Measurements from ENCODE around the gene CTNNA3.
"Not testable (repeated sequence)": the region's sequence is repeated elsewhere in the genome, so short reads cannot be mapped to it uniquely, and the experiment has no call there.

The CTNNA3 gene

DNA sequence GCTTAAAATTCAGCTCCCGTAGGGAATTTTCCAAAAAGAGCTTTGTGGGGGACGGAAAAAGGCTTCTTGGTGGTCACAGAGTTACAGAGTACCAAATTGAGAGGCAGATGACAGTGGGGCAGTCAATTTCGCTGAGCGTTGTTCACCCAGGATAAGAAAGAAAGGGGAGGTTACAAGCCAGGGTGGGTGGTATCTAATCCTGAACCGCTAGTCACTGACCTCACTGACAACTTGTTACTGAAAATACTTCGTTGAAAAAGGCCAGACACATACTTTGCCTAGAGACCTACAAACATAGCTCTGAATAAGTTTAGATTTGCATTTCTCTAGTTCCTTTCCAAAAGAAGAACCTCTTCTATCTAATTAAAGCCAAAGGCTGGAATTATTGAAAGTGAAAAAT, at the start of gene CTNNA3:
Gene CTNNA3, minus strand, starts transcription at position 167 of the 400 bp plus-strand sequence.
- DNase-seq, result no peak

GRCh38 chr10:67735430-67735829, 39.4 kb upstream of the CTNNA3 start:
- DNase-seq, result no peak

DNA sequence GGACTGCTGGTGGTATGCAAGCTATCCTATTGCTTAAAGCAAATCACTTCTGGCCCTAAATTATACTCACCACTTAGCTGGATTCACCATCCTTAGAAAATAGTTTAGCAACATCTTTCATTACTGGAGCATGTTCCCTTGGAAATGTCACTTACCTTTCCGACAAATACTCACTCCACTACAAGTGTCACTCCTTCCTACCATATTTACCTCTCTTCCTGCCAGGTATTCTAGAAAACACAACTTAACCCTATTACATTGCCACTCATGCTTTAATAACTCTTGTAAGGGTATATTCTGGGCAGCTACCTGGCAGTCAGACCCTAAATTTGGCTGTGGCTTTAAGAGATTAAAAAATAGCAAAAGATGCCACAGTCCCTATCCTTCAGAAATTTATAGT, 37.5 kb upstream of the CTNNA3 start:
- DNase-seq, result no peak

DNA sequence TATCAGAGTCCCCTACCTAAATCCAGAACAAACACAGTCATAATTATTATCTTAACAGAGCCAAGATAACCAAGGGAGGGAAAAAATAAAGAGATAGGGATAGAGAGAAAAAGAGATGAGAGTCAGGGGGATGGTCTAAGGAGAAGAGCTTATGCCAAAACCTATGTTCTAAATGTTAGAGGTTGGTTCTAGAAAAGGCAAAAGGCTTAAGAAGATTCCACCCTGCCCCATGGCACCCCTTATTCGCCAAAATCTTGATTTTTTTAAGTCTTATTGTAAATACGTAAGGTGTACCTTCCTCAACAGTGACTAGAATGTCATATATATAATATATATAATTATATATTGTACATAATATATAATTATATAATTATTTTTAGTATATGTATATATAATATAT, 29.6 kb upstream of the CTNNA3 start:
- no peak for DNase-seq

- DNase-seq, result no peak
These were observed 27.6 kb upstream of the CTNNA3 start for GRCh38 chr10:67723601-67724000.

- no peak for DNase-seq
These were observed 26.1 kb upstream of the CTNNA3 start for GRCh38 chr10:67722113-67722512.

DNA sequence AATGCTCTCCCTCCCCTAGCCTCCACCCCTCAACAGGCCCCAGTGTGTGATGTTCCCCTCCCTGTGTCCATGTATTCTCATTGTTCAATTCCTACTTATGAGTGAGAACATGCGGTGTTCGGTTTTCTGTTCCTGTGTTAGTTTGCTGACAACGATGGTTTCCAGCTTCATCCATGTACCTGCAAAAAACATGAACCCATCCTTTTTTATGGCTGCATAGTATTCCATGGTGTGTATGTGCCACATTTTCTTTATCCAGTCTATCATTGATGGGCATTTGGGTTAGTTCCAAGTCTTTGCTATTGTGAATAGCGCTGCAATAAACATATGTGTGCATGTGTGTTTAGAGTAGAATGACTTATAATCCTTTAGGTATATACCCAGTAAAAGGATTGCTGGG, 20.5 kb upstream of the CTNNA3 start:
- DNase-seq, result not testable (repeated sequence)

GRCh38 chr10:67705921-67706320, 9.9 kb upstream of the CTNNA3 start:
- DNase-seq, result no peak

DNA sequence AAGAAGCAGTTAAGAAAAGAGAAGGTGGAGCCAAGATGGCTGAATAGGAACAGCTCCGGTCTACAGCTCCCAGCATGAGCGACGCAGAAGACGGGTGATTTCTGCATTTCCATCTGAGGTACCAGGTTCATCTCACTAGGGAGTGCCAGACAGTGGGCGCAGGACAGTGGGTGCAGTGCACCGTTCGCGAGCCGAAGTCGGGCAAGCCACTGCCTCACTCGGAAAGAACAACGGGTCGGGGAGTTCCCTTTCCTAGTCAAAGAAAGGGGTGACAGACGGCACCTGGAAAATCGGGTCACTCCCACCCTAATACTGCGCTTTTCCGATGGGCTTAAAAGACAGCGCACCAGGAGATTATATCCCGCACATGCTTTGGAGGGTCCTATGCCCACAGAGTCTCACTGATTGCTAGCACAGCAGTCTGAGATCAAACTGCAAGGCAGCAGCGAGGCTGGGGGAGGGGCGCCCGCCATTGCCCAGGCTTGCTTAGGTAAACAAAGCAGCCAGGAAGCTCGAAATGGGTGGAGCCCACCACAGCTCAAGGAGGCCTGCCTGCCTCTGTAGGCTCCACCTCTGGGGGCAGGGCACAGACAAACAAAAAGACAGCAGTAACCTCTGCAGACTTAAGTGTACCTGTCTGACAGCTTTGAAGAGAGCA, 3.7 kb upstream of the CTNNA3 start:
- DNase-seq, result not testable (repeated sequence)

DNA sequence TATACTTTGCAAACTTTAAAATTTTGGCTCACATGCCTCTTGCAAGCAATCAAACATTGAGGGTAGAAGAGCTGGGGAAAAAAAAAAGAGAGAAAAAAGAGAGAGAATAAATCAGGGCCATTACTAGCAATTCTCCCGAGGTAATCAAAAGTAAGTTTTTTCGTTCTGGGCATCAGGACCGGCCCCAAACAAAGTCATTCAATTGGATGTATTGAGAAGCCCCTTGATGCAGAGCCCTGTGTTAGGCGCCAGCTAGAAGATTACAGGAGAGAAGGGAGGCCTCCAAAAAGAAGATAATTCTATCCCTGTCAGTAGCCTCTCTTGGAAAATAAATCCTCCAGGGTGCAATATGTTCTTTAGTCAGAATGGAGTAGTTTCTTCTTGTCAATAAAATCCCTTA, 2.2 kb upstream of the CTNNA3 start:
- DNase-seq, result no peak

- DNase-seq, result peak; percentile 73
These were observed 1.7 kb upstream of the CTNNA3 start for GRCh38 chr10:67697724-67698131.

DNA sequence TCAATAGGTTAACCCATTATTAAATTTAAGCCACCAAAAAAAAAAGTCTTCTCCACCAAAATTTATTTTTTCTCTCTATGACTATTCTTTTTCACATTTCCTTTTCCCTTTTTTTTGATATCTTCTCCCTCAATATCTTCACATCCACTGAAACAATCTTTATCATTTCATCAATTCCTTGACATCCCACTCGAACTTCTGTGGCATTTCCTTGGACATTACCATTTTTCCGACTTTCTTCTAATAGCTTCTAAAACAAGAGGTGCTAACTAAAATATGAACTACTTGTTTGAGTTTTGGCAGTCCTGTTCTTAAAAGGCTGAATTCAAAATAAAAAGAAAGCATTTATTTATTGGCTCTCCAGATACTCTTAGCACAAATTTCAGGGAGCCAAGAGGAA, 684 bp upstream of the CTNNA3 start:
- no peak for DNase-seq

DNA sequence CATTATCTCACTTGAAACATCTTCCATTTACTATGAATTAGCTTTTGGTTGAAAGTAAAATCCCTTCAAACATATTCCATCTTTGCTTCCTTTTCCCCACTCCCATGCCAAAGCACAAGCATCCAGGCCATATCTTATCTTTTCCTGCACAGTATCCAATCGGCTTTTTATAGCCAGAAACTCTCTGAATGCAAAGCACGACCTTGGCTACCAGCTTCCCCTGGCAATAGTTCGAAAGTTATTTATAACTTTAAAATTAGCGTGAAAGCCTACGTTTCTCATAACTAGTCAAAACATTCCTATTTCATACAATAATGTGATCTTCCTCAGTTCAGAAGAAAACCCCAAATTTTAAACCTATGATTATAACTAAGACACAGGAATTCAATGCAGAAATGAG, 440 bp downstream of the CTNNA3 start:
- no peak for DNase-seq

DNA sequence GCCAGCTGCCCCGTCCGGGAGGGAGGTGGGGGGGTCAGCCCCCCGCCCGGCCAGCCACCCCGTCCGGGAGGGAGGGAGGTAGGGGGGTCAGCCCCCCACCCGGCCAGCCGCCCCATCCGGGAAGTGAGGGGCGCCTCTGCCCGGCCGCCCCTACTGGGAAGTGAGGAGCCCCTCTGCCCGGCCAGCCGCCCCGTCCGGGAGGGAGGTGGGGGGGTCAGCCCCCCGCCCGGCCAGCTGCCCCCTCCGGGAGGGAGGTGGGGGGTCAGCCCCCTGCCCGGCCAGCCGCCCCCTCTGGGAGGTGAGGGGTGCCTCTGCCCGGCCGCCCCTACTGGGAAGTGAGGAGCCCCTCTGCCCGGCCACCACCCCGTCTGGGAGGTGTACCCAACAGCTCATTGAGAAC, 4.1 kb downstream of the CTNNA3 start:
- DNase-seq, result not testable (repeated sequence)

- not testable (repeated sequence) for DNase-seq
These were observed 5.5 kb downstream of the CTNNA3 start for GRCh38 chr10:67690540-67690939.

GRCh38 chr10:67684140-67684539, 11.9 kb downstream of the CTNNA3 start:
- not testable (repeated sequence) for DNase-seq

DNA sequence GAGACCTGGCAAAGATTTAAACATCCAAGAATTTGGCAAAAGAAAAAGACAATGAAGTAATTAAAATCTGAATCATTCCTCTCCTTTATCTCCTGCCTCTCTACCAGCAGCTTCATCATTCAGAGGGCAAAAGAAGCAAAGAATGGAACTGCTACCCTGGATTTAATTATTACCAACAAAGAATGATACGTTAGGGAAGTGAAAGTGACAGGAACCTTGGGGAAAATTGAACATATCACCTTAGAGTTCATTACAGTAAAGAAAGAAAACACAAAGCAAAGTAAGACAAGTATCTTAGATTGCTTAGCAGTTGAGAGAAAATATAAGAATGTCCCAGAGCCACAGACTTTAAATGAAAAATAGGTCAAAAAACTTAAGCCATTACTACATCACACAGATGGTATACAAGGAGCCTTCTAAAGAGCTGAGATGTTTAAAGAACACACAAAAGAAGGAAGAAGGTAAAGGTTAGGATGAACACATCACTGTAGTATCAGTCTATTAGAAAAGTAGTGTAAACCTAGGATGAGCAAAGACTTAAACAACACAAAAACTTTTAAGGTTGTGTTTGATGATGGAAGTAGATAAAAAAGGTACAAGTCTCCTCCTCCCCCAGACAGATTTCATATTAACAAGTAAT, 17.5 kb downstream of the CTNNA3 start:
- no peak for DNase-seq

DNA sequence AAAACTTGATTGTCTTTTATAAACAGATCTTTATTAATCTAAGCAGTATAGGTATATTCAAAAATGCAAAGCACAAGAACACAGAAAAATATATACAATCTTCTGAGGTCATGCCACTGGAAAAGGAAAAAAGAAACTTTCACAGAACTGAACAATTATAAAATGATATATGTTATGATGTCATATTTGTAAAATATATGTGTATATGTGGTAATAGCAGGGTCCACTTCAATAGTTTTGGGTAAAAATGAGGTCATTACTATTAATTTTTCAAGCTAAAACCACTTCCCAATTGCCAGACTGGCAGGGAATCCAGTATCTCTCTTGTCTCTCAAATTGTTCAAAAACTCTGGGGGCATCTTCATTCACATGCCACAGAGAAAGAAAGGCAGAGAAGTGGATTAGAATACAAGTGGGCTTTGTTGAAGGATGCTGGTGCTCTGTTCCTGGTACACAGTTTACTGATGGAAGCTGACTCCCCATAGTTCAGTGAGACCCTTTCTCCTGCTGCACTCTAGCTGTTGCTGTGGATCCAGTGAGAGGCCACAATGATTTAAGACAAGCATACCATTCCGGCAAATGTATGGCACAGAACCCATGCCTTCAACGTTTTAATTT, 19.7 kb downstream of the CTNNA3 start:
- DNase-seq, result no peak

DNA sequence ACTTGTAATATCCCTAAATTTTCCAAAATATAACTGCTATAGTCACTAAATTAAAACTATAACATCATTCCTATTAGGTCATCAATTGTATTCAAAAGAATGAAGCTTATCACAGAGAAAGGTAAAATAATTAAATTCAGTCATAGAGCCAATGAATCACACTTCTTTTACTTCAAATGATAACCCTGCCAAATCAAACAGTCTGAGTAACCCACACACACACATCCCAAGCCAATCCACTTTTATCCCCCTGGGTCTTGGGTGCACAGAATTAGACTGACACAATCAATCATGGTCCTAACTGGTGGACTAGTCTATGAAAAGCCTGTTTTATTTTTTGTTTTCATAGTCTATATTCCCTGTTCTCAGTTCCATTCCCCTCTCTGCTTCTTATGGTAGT, 25.6 kb downstream of the CTNNA3 start:
- DNase-seq, result no peak

DNA sequence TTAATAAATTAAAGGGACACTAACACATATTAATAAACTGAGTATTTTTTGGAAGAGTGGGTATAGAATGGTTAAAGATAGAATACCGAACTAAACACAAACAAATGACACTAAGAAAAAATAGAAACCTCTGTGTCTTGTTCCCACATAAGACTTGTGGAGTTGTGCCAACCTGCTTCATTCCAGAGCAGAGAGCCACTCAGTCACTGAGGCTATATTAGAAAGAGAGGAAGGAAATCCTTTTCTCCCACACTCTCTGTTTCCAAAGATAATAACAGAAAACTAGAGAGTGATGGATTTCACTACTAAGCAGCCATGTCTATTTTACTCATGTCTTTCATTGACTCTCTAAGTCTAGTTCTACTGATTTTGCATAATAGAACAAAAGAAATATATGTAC, 26.0 kb downstream of the CTNNA3 start:
- DNase-seq, result no peak

DNA sequence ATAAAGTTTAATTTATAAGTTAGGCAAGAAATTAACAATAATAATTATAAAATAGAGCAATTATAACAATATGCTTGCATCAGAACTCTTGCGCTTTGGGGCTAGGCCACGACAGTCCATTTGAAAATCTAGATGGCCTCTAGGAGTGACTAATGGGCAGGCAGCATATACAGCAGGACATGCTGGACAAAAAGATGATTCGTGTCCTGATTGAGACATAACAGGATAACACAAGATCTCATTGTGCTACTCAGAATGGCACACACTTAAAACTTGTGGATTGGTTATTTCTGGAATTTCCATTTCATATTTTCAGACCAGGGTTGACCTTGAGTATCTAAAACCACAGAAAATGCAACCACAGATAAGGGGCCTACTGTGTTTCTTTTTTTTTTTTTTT, 27.5 kb downstream of the CTNNA3 start:
- DNase-seq, result no peak

DNA sequence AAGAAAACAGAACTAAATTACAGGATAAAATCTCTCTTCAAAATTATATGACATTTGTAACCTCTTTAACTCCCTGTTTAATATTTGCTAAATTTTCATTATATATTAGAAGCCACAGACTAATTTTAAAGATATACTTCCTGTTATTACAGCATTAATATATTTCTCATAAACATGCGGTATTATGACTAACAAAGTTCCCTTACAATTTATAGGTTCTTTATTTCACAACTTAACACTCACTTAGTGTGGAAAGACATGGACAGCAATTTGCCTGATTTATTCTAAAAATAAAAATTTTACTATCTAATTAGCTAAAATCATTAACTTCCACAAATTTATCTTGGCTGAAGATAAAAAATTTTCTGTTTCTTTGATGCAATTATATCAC, 29.0 kb downstream of the CTNNA3 start:
- no peak for DNase-seq

DNA sequence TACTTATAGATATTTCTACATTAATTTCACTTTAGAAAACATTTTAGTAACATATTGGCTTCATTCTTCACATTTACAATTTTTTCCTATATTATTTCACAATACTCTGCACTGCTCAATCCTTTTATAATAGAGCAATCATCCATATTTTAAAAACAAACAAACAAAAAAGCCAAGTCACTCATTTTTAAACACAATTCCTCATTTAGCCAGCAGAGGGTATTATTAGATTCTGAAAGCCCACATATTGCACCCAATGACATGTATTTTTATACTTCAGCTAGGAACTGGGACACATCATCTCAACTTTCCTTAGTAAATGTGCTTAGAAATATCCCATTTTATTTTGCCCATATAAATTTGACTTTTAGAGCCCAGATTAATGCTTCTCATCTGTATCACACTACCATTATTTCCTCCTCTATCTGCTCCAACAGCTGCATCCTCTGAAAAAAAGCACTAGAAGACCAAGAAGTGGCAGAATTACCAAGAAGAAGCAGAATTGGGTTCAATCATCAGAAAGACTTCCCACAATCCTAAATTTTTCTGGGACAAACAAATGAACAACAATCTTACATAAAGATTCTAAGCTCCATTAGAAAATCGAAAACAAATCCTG, 29.5 kb downstream of the CTNNA3 start:
- DNase-seq, result peak; percentile 59

- DNase-seq, result no peak
These were observed 30.5 kb downstream of the CTNNA3 start for GRCh38 chr10:67665491-67665890.

Measured in hematopoietic multipotent progenitor cell treated with erythropoietin and hydrocortisone succinate and interleukin-3 and kit ligand, for 4 days (in vitro differentiated cells).